Body of pancreas (tissue), 4 donors: ENCODE data around the gene TEAD3. TPM values are rescaled to one million over a fixed set of nuclear protein-coding genes. Genes with fewer than 3 reads are reported as not detected.

ENCODE experiments used
- ATAC-seq: fragments of 150-250 bp; one replicate; pipeline ENCODE4 v1.9.1; 2016
- DNase-seq, 4 donors: peaks; one replicate each; pipeline ENCODE4 v3.0.0-alpha.2; 2019
- H3K27ac ChIP-seq, 4 donors: fragments of 200-600 bp; sonication (generic); 1 replicate in 3 of 4; 2 replicates in 1 of 4; pipeline versions ENCODE4 v1.5.1 to v1.6.1; 2016 to 2019; ENCODE audit warnings: mild to moderate bottlenecking in 1 of 4, mixed read lengths in 1 of 4, moderate library complexity in 1 of 4
- H3K27me3 ChIP-seq, 2 donors: fragments of 200-600 bp; sonication (generic); one replicate each; pipeline ENCODE4 v1.6.0; 2016; ENCODE audit warnings: mild to moderate bottlenecking in 1 of 2
- H3K36me3 ChIP-seq, 2 donors: fragments of 200-600 bp; sonication (generic); replicated peaks in 1 of 2; 2 replicates each; pipeline ENCODE4 v1.5.1; 2016; ENCODE audit warnings: low read depth in 2 of 2; ENCODE audit not compliant: insufficient read depth in 1 of 2
- H3K4me1 ChIP-seq: fragments of 200-600 bp; sonication (generic); one replicate; pipeline ENCODE4 v1.6.0; 2016
- H3K4me3 ChIP-seq, 2 donors: fragments of 200-600 bp; sonication (generic); 1 replicate in 1 of 2; 2 replicates in 1 of 2; pipeline ENCODE4 v1.5.1; 2016 to 2019
- H3K9me3 ChIP-seq, 3 donors: fragments of 200-600 bp; sonication (generic); 1 replicate in 2 of 3; 2 replicates in 1 of 3; pipeline ENCODE4 v1.5.1; 2016
- POLR2A ChIP-seq, 3 donors: fragments of 450-650 bp; IDR thresholded peaks; one replicate each; pipeline ENCODE4 v1.6.1; 2016; ENCODE audit warnings: antibody characterized with exemption in 3 of 3, mild to moderate bottlenecking in 2 of 3
- WGBS, 2 donors: methylation state at CpG; one replicate each; pipeline ENCODE4 v1.1.5; 2017; 5-methylcytosine and 5-hydroxymethylcytosine counted together
- intact Hi-C: fragments of 100-400 bp; cut with DNase I; formaldehyde crosslinking; loops from one replicate; pipeline ENCODE4 v1.15.1; 2023
- total RNA-seq, 2 donors: library from RNA; depleted of rRNA; stranded (reverse); fragments of >200 nt; gene quantifications; one replicate each; pipeline ENCODE4 v1.1.0, GENCODE V29; 2016
- TF ChIP-seq, protein P1 (sequence below), 7 experiments: fragments of 450-650 bp in 4 of 7; fragments of 200-600 bp in 3 of 7; sonication (generic) in 3 of 7; IDR thresholded peaks; one replicate each; pipeline ENCODE4 v1.5.1; 2016 to 2019; ENCODE audit warnings: antibody characterized with exemption in 7 of 7

TEAD3 gene
- total RNA-seq, 2 donors from 2014 or later = 6.5 to 8.9 TPM

DNA sequence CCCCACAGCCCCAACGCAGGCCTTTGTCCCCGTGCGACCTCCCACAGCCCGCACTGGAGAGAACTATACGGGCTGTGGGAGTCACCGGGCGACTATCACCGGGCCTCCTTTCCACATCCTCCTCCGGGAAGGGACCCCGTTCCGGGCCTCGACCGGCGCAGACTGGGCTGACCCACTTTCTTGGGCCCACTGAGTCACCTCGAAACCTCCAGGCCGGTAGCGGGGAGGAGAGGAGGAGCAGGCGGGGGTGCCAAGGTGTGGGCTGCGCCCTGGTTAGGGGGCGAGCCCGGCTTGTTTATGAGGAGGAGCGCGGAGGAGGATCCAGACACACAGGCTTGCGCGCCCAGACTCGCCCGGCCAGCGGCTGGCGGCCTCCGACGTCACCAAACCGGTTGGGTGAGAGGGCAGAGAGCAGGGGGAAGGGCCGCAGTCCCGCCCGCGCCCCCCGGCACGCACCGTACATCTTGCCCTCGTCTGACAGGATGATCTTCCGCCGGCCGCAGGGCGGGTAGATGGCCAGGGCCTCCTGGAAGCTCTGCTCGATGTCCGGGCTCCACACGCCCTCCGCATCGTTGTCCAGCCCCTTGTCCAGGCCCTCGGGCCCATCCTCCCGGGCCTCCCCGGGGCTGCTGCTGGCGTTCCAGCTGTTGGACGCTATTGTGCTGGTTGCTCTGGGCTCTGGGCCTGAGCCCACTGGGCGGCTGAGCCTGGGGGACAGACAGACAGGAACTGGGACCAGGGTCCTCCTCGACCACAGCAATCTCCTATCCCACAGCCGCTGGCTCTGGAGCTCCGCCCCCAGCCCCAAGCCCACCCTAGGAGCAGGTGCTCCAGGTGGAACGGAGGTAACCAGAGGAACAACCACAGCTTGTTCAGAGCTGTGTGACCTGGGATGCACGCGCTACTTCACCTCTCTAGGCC is 10.6 kb downstream of the TEAD3 start:
- 56 to 67% methylated on average over 40 to 61 of the region's 61 CpGs for WGBS, 2 donors
- H3K9me3 ChIP-seq = no peaks in the 10 kb centered on the region
- intact Hi-C loops = no loop called here
- peak in 2 of 3 donors; percentile 16 to 17 for TF ChIP-seq POLR2A (IDR thresholded peaks at IDR 0.05)
- TF ChIP-seq, protein P1, sequence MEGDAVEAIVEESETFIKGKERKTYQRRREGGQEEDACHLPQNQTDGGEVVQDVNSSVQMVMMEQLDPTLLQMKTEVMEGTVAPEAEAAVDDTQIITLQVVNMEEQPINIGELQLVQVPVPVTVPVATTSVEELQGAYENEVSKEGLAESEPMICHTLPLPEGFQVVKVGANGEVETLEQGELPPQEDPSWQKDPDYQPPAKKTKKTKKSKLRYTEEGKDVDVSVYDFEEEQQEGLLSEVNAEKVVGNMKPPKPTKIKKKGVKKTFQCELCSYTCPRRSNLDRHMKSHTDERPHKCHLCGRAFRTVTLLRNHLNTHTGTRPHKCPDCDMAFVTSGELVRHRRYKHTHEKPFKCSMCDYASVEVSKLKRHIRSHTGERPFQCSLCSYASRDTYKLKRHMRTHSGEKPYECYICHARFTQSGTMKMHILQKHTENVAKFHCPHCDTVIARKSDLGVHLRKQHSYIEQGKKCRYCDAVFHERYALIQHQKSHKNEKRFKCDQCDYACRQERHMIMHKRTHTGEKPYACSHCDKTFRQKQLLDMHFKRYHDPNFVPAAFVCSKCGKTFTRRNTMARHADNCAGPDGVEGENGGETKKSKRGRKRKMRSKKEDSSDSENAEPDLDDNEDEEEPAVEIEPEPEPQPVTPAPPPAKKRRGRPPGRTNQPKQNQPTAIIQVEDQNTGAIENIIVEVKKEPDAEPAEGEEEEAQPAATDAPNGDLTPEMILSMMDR (IDR thresholded peaks at IDR 0.05) = no peak
- peaks cover 43% of the 10 kb centered on the region for H3K4me1 ChIP-seq
- H3K4me3 ChIP-seq = no peak overlapping the region
- peak overlapping the region; percentile 14 to 52 (median 40) for H3K27ac ChIP-seq
- H3K36me3 ChIP-seq = no peaks in the 10 kb centered on the region
- peak; percentile 72 for ATAC-seq
- H3K27me3 ChIP-seq = no peaks in the 10 kb centered on the region
- peak; percentile 66 to 81 (median 74) for DNase-seq

- H3K27me3 ChIP-seq = no peaks in the 10 kb centered on the region
- DNase-seq = no peak
- intact Hi-C loops = no loop called here
- WGBS, 2 donors = 62 to 82% methylated on average over 9 to 11 of the region's 11 CpGs
- no peaks in the 10 kb centered on the region for H3K36me3 ChIP-seq
- H3K4me1 ChIP-seq = peaks cover 35% of the 10 kb centered on the region
- H3K4me3 ChIP-seq = no peak overlapping the region
- no peak for ATAC-seq
- H3K27ac ChIP-seq = peak overlapping the region in 2 of 4 donors; percentile 14 to 51
- H3K9me3 ChIP-seq = no peaks in the 10 kb centered on the region
- TF ChIP-seq POLR2A (IDR thresholded peaks at IDR 0.05) = no peak
- TF ChIP-seq, protein P1 (IDR thresholded peaks at IDR 0.05) = no peak
Observed at GRCh38 chr6:35485402-35485877, 11.4 kb downstream of the TEAD3 start.

DNA sequence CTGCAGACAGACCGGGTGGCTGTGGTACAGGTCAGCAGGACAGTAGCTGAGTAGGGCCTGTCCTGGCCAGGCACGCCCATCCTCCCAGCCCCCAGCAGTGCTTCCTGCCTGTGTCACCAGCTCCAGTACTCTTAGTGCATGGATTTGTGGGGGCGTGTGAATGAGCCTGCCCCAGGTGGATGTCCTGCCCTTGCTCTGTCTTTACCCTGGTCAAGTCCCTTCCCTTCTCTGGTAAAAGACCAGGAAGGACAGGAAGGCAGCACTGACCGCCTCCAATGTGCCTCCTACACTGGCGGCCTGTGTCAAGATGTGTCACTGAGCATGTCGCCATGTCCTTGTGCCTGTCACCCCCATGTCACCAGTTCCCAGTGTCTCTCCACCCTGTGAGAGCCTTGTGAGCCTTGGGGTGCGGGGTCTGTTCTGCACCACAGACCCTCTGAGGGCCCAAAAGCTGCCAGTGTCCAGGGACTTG is 11.9 kb downstream of the TEAD3 start:
- Histone ChIP-seq H3K27me3 (no peaks in the 10 kb centered on the region), H3K4me3 (no peak overlapping the region), H3K9me3 (no peaks in the 10 kb centered on the region), H3K27ac (peak overlapping the region in 1 of 4 donors; percentile 14), H3K4me1 (peaks cover 30% of the 10 kb centered on the region), H3K36me3 (no peaks in the 10 kb centered on the region)
- intact Hi-C loops = no loop called here
- ATAC-seq (no peak), DNase-seq (no peak)
- no peak for TF ChIP-seq POLR2A (IDR thresholded peaks at IDR 0.05)
- TF ChIP-seq, protein P1 (IDR thresholded peaks at IDR 0.05) = no peak
- 89 to 97% methylated on average over 7 of the region's 7 CpGs for WGBS, 2 donors

- TF ChIP-seq POLR2A (IDR thresholded peaks at IDR 0.05) = no peak
- TF ChIP-seq, protein P1 (IDR thresholded peaks at IDR 0.05) = no peak
- no peaks in the 10 kb centered on the region for H3K9me3 ChIP-seq
- H3K27me3 ChIP-seq = no peaks in the 10 kb centered on the region
- no peak overlapping the region for H3K4me3 ChIP-seq
- DNase-seq = no peak
- H3K36me3 ChIP-seq = no peaks in the 10 kb centered on the region
- H3K4me1 ChIP-seq = peaks cover 29% of the 10 kb centered on the region
- H3K27ac ChIP-seq = no peak overlapping the region
- WGBS, 2 donors = 87 to 90% methylated on average over 13 of the region's 13 CpGs
- intact Hi-C loops = no loop called here
- no peak for ATAC-seq
Observed at GRCh38 chr6:35483893-35484645, 12.8 kb downstream of the TEAD3 start.
